Glomerular endothelial cell (primary cell): ENCODE data around the gene FASTKD1. TPM values are rescaled to one million over a fixed set of nuclear protein-coding genes. Genes with fewer than 3 reads are reported as not detected.
A peak's percentile ranks its signal among the peaks of the same experiment; 100 is the strongest.

Source experiments
- DNase-seq: peaks from one replicate; pipeline ENCODE4 v3.0.0-alpha.2; 2011; ENCODE audit warnings: low read depth, low spot score; ENCODE audit errors: extremely low read depth
- total RNA-seq: library from RNA; depleted of rRNA; stranded (reverse); fragments of >200 nt; gene quantifications from 2 replicates; pipeline ENCODE4 v1.2.3, GENCODE V29; 2015

FASTKD1 gene
- total RNA-seq, 1 donor from 2014 or later, result 25.7 TPM

DNA sequence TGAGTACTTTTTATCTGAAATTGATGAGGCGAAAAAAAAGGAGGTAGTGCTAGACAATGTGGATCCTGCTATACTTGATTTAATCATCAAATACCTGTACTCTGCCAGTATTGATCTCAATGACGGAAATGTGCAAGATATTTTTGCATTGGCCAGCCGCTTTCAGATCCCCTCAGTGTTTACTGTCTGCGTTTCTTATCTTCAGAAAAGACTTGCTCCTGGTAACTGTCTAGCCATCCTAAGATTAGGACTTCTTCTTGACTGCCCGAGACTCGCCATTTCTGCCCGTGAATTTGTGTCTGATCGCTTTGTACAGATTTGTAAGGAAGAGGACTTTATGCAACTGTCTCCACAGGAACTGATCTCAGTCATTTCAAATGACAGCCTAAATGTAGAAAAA, 63.7 kb downstream of the FASTKD1 start:
- no peak for DNase-seq

GRCh38 chr2:169509298-169509885, 64.3 kb downstream of the FASTKD1 start, which contains the start of gene KLHL41:
TSS of gene KLHL41 (plus strand) at chr2:169509702. CDS start at chr2:169509779, 77 bp downstream.
- DNase-seq, result no peak

- peak; percentile 73 for DNase-seq
Measured at GRCh38 chr2:169507698-169508097, 66.0 kb downstream of the FASTKD1 start.

DNA sequence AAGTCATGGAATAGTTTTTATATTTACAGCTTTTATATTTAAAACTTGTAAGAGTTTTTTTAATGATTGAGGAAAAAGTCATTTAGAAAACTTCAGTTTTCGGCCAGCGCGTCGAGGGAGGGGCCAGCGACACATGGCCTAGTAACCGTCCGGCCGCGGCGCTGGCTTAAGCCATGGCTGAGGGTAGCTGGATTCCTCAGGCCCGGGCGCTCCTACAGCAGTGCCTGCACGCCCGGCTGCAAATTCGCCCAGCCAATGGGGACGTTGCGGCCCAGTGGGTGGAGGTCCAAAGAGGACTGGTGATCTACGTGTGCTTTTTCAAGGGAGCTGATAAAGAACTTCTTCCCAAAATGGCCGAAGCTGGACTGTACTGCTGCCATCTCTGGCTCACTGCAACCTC, 69.0 kb downstream of the FASTKD1 start:
- no peak for DNase-seq

DNA sequence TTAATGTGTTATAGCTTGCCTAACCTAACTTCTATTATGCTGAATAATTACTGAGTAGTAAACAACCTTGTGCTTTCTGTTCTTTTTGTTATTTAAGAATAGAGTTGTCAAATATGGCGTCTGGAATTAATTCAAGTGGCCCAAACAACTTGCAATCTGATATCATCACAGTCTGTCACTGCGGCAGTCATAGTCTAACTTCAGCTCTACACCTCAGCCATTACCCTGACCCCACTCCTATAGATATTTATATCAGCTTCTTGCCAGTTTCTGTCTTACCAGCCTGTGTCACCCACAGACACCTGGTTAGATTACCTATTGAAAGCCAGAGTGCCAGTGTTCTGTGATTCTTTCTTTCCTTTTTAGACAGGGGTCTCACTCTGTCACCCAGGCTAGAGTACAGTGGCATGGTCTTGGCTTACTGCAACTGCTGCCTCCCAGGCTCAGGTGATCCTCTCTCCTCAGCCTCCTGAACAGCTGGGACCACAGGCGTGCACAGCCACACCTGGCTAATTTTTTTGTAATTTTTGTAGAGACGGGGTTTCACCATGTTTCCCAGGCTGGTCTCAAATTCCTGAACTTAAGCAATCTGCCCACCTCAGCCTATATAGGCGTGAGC, 78.2 kb downstream of the FASTKD1 start:
- DNase-seq, result no peak

- DNase-seq, result no peak
Measured at GRCh38 chr2:169493360-169493759, 80.3 kb downstream of the FASTKD1 start.

DNA sequence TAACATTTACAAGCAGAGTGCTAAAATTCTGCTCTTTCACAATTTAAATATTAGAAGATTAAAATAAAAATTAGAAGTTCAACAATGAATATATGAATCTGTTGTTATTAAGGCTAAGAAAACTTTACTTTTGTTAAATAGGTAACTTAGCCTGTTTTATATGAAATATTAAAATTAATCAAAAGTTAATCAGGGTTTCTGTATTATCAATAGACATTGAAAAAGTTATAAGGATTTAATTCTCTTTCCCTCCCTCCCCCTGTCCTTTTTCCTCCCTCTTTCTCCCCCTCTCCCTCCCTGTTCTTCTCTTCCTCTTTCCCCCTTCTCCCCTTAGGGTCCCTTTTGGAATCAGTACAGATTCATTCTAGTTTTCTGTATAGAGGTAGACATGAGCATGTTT, 82.3 kb downstream of the FASTKD1 start:
- DNase-seq, result no peak

- no peak for DNase-seq
Measured at GRCh38 chr2:169490834-169491233, 82.8 kb downstream of the FASTKD1 start.

DNA sequence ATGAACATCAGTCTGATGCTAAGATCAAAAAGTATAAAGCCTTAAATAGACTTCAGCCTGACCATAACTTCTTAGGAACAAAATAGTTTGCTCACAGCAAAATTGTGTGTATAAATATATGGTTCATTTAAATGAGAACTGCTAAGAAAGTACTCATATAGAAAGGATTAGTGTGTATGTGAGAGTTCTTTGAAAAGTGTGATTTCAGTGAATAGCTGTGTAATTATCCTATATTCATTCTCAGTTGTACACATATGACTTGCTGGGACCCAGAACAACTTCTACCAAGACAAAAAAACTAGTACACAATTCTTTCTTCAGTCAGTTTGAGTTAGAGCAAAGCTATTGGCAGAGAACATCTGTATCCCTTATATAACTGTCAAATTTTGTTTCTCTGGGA, 87.2 kb downstream of the FASTKD1 start:
- DNase-seq, result no peak

DNA sequence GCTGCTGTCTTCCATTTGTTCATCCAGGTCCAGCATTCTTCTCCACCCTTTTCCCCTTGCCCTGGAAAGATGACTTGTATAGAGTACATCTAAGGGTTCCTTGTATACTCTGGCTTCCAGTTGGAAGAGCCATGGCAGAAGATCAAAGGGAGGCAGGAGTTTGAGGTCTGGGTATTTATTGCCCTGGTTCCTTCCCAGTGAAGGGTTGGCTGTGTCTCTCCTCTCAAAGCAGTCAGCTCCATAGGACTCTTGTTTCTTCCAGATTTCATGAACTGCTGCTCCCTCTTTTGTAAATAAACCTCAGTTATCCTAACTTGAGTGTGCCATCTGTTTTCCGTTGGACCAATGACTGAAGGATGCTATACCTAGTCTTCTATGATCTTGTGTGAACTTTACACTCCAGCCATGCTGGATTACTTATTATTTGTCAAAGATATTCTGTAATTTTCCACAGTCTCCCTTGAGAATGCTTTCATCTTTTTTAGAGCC, 88.0 kb downstream of the FASTKD1 start:
- DNase-seq, result no peak

GRCh38 chr2:169480079-169480465, 93.6 kb downstream of the FASTKD1 start:
- DNase-seq, result no peak

Other genes with a start within 250 kb of the FASTKD1 start
- gene LRP2, start 211.3 kb downstream of the FASTKD1 start, total RNA-seq, result 0.06 TPM in 1 of 2 replicates, not detected in the other
- gene BBS5, start 94.4 kb downstream of the FASTKD1 start, total RNA-seq, result 3.0 and 5.5 TPM in 2 replicates
- gene KLHL41, start 64.2 kb downstream of the FASTKD1 start, total RNA-seq, result 0.18 and 0.87 TPM in 2 replicates
- gene PPIG, start 10.5 kb upstream of the FASTKD1 start, total RNA-seq, result 21.2 TPM in 2 replicates
- not detected in 2 replicates for gene CFAP210, start 120.5 kb upstream of the FASTKD1 start, total RNA-seq
- 0.29 and 4.4 TPM in 2 replicates for gene PHOSPHO2, start 120.6 kb upstream of the FASTKD1 start, total RNA-seq
- gene KLHL23, start 160.0 kb upstream of the FASTKD1 start, total RNA-seq, result 5.1 and 7.9 TPM in 2 replicates
- 84.8 and 92.9 TPM in 2 replicates for gene SSB, start 225.0 kb upstream of the FASTKD1 start, total RNA-seq